CD8-positive, alpha-beta memory T cell (primary cell): ENCODE measurements around the gene ZNF326. TPM values are rescaled to one million over a fixed set of nuclear protein-coding genes. Genes with fewer than 3 reads are reported as not detected.
A peak's percentile ranks its signal among the peaks of the same experiment; 100 is the strongest.
"Not testable (repeated sequence)": the region's sequence is repeated elsewhere in the genome, so short reads cannot be mapped to it uniquely, and the experiment has no call there.

Experiments used
- CTCF ChIA-PET: fragments of 350-600 bp; sonication (Branson Sonifier 250); formaldehyde crosslinking; loops from one replicate; lab custom pipeline; 2021; ENCODE audit warnings: antibody characterized with exemption; lab: Charles Lee
- POLR2A ChIA-PET: fragments of 350-600 bp; sonication (Branson Sonifier 250); formaldehyde crosslinking; loops from one replicate; lab custom pipeline; 2021; ENCODE audit warnings: antibody characterized with exemption; lab: Charles Lee
- DNase-seq, 5 donors: peaks; one replicate each; pipeline versions ENCODE4 v3.0.0 to v3.0.0-alpha.2; 2020 to 2022; ENCODE audit warnings: mixed read lengths in 1 of 5
- H3K27ac ChIP-seq: one replicate; pipeline ENCODE4 v1.7.0; 2013; ENCODE audit warnings: low read depth, mild to moderate bottlenecking, low read length, moderate library complexity
- H3K27me3 ChIP-seq: 2 replicates; pipeline ENCODE4 v1.7.0; 2013; ENCODE audit warnings: low read length, mild to moderate bottlenecking; ENCODE audit not compliant: insufficient read depth, poor library complexity, severe bottlenecking
- H3K36me3 ChIP-seq: 2 replicates; pipeline ENCODE4 v1.7.0; 2013; ENCODE audit warnings: mild to moderate bottlenecking, low read length, moderate library complexity; ENCODE audit not compliant: insufficient read depth
- H3K4me1 ChIP-seq: 2 replicates; pipeline ENCODE4 v1.7.0; 2013; ENCODE audit warnings: mild to moderate bottlenecking, low read length, moderate library complexity; ENCODE audit not compliant: insufficient read depth
- H3K4me3 ChIP-seq: 2 replicates; pipeline ENCODE4 v1.7.0; 2013; ENCODE audit warnings: mild to moderate bottlenecking, low read length
- H3K9me3 ChIP-seq: 2 replicates; pipeline ENCODE4 v1.7.0; 2013; ENCODE audit warnings: mild to moderate bottlenecking, low read length
- H3K27ac Mint-ChIP-seq, 8 donors: one replicate each; pipeline ENCODE4 v1.8.0; 2020 to 2021; ENCODE audit warnings: mixed read lengths in 8 of 8, mild to moderate bottlenecking in 6 of 8, inconsistent platforms in 3 of 8, moderate library complexity in 3 of 8
- H3K27me3 Mint-ChIP-seq, 2 donors: one replicate each; pipeline ENCODE4 v1.8.0; 2020 to 2021; ENCODE audit warnings: mixed read lengths in 2 of 2, mild to moderate bottlenecking in 1 of 2, moderate library complexity in 1 of 2
- H3K36me3 Mint-ChIP-seq, 3 donors: one replicate each; pipeline ENCODE4 v1.8.0; 2020 to 2021; ENCODE audit warnings: mixed read lengths in 3 of 3, inconsistent platforms in 1 of 3, mild to moderate bottlenecking in 1 of 3
- H3K4me1 Mint-ChIP-seq, 3 donors: one replicate each; pipeline ENCODE4 v1.8.0; 2020 to 2021; ENCODE audit warnings: mixed read lengths in 3 of 3, inconsistent platforms in 1 of 3, mild to moderate bottlenecking in 1 of 3
- H3K4me3 Mint-ChIP-seq, 7 donors: one replicate each; pipeline ENCODE4 v1.8.0; 2020 to 2021; ENCODE audit warnings: mixed read lengths in 7 of 7, mild to moderate bottlenecking in 6 of 7, moderate library complexity in 4 of 7, inconsistent platforms in 2 of 7
- H3K9me3 Mint-ChIP-seq, 5 donors: one replicate each; pipeline ENCODE4 v1.8.0; 2020 to 2022; ENCODE audit warnings: mixed read lengths in 5 of 5, mild to moderate bottlenecking in 3 of 5, moderate library complexity in 2 of 5, inconsistent platforms in 1 of 5
- polyA plus RNA-seq: library from polyadenylated mRNA; unstranded; fragments of 300-500 nt; fragmentation: Illumina TruSeq; gene quantifications from one replicate; pipeline ENCODE4 v1.2.3, GENCODE V29; 2021
- total RNA-seq, 2 experiments: library from RNA; stranded (reverse); gene quantifications; one replicate each; pipeline ENCODE4 v1.2.3, GENCODE V29; 2021

The ZNF326 gene
- total and polyA plus RNA-seq, 3 experiments from 2014 or later: 5.0 to 26.4 (median 26.2) TPM

GRCh38 chr1:89984564-89985116 is 10.3 kb upstream of the ZNF326 start:
- POLR2A ChIA-PET, H3K9me3 Mint-ChIP-seq, H3K27me3 Mint-ChIP-seq: not testable (repeated sequence)

GRCh38 chr1:89986020-89986419 is 8.9 kb upstream of the ZNF326 start:
- no peaks in the 10 kb centered on the region for H3K4me1 ChIP-seq
- Mint-ChIP-seq H3K9me3 (no peaks in the 10 kb centered on the region), H3K4me3 (no peak overlapping the region), H3K36me3 (no peaks in the 10 kb centered on the region), H3K27ac (no peak overlapping the region), H3K4me1 (no peaks in the 10 kb centered on the region), H3K27me3 (peaks cover 0 to 4% of the 10 kb centered on the region in 2 donors)
- no peak overlapping the region for H3K4me3 ChIP-seq
- POLR2A ChIA-PET: interaction anchor here (0.7 to 0.8 kb wide), 2 partner anchors 65 to 204 kb away, joined by 5 to 6 read pairs; no protein-coding TSS in a partner anchor
- CTCF ChIA-PET: interaction anchor here (0.7 to 2.1 kb wide), 6 partner anchors 174 to 474 kb away, joined by 3 to 7 read pairs (median 4); no protein-coding TSS in a partner anchor
- H3K27ac ChIP-seq: no peak overlapping the region
- H3K36me3 ChIP-seq: no peaks in the 10 kb centered on the region
- H3K27me3 ChIP-seq: no peaks in the 10 kb centered on the region
- no peak for DNase-seq
- H3K9me3 ChIP-seq: no peaks in the 10 kb centered on the region

More at GRCh38 chr1:89984564-89985116, 10.3 kb upstream of the ZNF326 start:
- CTCF ChIA-PET: interaction anchor here (1.0 to 1.6 kb wide), 4 partner anchors 13 to 355 kb away, joined by 3 to 5 read pairs (median 4); no protein-coding TSS in a partner anchor
- H3K27ac ChIP-seq, H3K27me3 ChIP-seq, H3K27ac Mint-ChIP-seq, H3K4me1 Mint-ChIP-seq, H3K4me3 Mint-ChIP-seq, H3K4me3 ChIP-seq, DNase-seq, H3K36me3 ChIP-seq, H3K4me1 ChIP-seq, H3K36me3 Mint-ChIP-seq, H3K9me3 ChIP-seq: not testable (repeated sequence)

- POLR2A ChIA-PET: no interaction called here
- DNase-seq: peak; percentile 8 to 64 (median 55)
Measured at GRCh38 chr1:89987159-89987819, 7.6 kb upstream of the ZNF326 start.

GRCh38 chr1:89989099-89989498 is 5.8 kb upstream of the ZNF326 start:
- no peak overlapping the region for H3K4me3 Mint-ChIP-seq
- no peaks in the 10 kb centered on the region for H3K4me1 Mint-ChIP-seq
- H3K36me3 Mint-ChIP-seq: no peaks in the 10 kb centered on the region
- H3K27ac Mint-ChIP-seq: no peak overlapping the region
- Histone ChIP-seq H3K4me3 (no peak overlapping the region), H3K4me1 (peaks cover 1% of the 10 kb centered on the region), H3K27me3 (no peaks in the 10 kb centered on the region), H3K27ac (no peak overlapping the region), H3K9me3 (no peaks in the 10 kb centered on the region), H3K36me3 (no peaks in the 10 kb centered on the region)
- CTCF ChIA-PET: interaction anchor here (0.6 to 2.6 kb wide), 9 partner anchors 168 to 469 kb away, joined by 3 to 22 read pairs (median 4); partner anchors contain the start of gene LRRC8D
- no peaks in the 10 kb centered on the region for H3K9me3 Mint-ChIP-seq
- POLR2A ChIA-PET: no interaction called here
- no peaks in the 10 kb centered on the region for H3K27me3 Mint-ChIP-seq
- no peak for DNase-seq

More at GRCh38 chr1:89987159-89987819, 7.6 kb upstream of the ZNF326 start:
- Mint-ChIP-seq H3K36me3 (no peaks in the 10 kb centered on the region), H3K9me3 (no peaks in the 10 kb centered on the region), H3K27ac (no peak overlapping the region), H3K4me3 (no peak overlapping the region), H3K4me1 (no peaks in the 10 kb centered on the region), H3K27me3 (no peaks in the 10 kb centered on the region)
- Histone ChIP-seq H3K27ac (no peak overlapping the region), H3K27me3 (no peaks in the 10 kb centered on the region), H3K9me3 (no peaks in the 10 kb centered on the region), H3K4me3 (no peak overlapping the region), H3K4me1 (no peaks in the 10 kb centered on the region), H3K36me3 (no peaks in the 10 kb centered on the region)
- CTCF ChIA-PET: interaction anchor here (0.7 to 2.1 kb wide), 11 partner anchors 11 to 365 kb away, joined by 3 to 7 read pairs (median 3); no protein-coding TSS in a partner anchor

- peaks cover 0 to 3% (median 0%) of the 10 kb centered on the region in 3 donors for H3K36me3 Mint-ChIP-seq
- POLR2A ChIA-PET: no interaction called here
- no peaks in the 10 kb centered on the region for H3K27me3 ChIP-seq
Measured at GRCh38 chr1:89989799-89990198, 5.1 kb upstream of the ZNF326 start.

GRCh38 chr1:89990976-89991831 is 3.7 kb upstream of the ZNF326 start:
- POLR2A ChIA-PET: interaction anchor here (0.6 kb wide), 1 partner anchor 173 kb away, joined by 5 read pairs; no protein-coding TSS in a partner anchor
- Histone ChIP-seq H3K9me3 (no peaks in the 10 kb centered on the region), H3K27ac (no peak overlapping the region), H3K4me1 (peaks cover 7% of the 10 kb centered on the region), H3K36me3 (no peaks in the 10 kb centered on the region), H3K4me3 (no peak overlapping the region), H3K27me3 (no peaks in the 10 kb centered on the region)
- H3K36me3 Mint-ChIP-seq: peaks cover 0 to 9% (median 0%) of the 10 kb centered on the region in 3 donors
- DNase-seq: no peak
- H3K4me3 Mint-ChIP-seq: peak overlapping the region in 1 of 7 donors; percentile 56
- peak overlapping the region in 1 of 8 donors; percentile 14 for H3K27ac Mint-ChIP-seq
- H3K9me3 Mint-ChIP-seq: no peaks in the 10 kb centered on the region
- H3K27me3 Mint-ChIP-seq: no peaks in the 10 kb centered on the region
- peaks cover 9% of the 10 kb centered on the region in 3 donors for H3K4me1 Mint-ChIP-seq
- CTCF ChIA-PET: interaction anchor here (1.1 to 2.6 kb wide), 2 partner anchors 147 to 187 kb away, joined by 4 to 22 read pairs; no protein-coding TSS in a partner anchor

More at GRCh38 chr1:89989799-89990198, 5.1 kb upstream of the ZNF326 start:
- H3K27ac ChIP-seq: no peak overlapping the region
- H3K9me3 ChIP-seq: no peaks in the 10 kb centered on the region
- no peak for DNase-seq
- CTCF ChIA-PET: interaction anchor here (1.4 to 2.6 kb wide), 4 partner anchors 169 to 363 kb away, joined by 3 to 22 read pairs (median 5); partner anchors contain the start of gene LRRC8D
- H3K9me3 Mint-ChIP-seq: no peaks in the 10 kb centered on the region
- no peaks in the 10 kb centered on the region for H3K36me3 ChIP-seq
- H3K27me3 Mint-ChIP-seq: no peaks in the 10 kb centered on the region
- no peak overlapping the region for H3K27ac Mint-ChIP-seq
- H3K4me1 Mint-ChIP-seq: peaks cover 0 to 4% (median 0%) of the 10 kb centered on the region in 3 donors
- peaks cover 4% of the 10 kb centered on the region for H3K4me1 ChIP-seq
- H3K4me3 ChIP-seq: no peak overlapping the region
- no peak overlapping the region for H3K4me3 Mint-ChIP-seq

GRCh38 chr1:89993541-89993940 is 1.4 kb upstream of the ZNF326 start:
- Histone ChIP-seq H3K4me1 (peaks cover 25% of the 10 kb centered on the region), H3K4me3 (no peak overlapping the region), H3K36me3 (no peaks in the 10 kb centered on the region), H3K9me3 (no peaks in the 10 kb centered on the region), H3K27ac (no peak overlapping the region), H3K27me3 (no peaks in the 10 kb centered on the region)
- no peak for DNase-seq
- ChIA-PET CTCF (no interaction called here), POLR2A (no interaction called here)
- Mint-ChIP-seq H3K27me3 (no peaks in the 10 kb centered on the region), H3K4me3 (peak overlapping the region in 6 of 7 donors; percentile 12 to 77 (median 72)), H3K4me1 (peaks cover 31 to 32% (median 32%) of the 10 kb centered on the region in 3 donors), H3K27ac (peak overlapping the region in 1 of 8 donors; percentile 88), H3K9me3 (no peaks in the 10 kb centered on the region), H3K36me3 (peaks cover 0 to 14% (median 0%) of the 10 kb centered on the region in 3 donors)
